Activated CD8-positive, alpha-beta memory T cell treated with anti-CD3 and anti-CD28 coated beads, Interleukin-2, amount 50 U/mL, for 48 hours (primary cell): ENCODE measurements around the gene FOXJ1.

Experiments used
- DNase-seq: peaks from one replicate; pipeline ENCODE4 v3.0.0-alpha.2; 2020

The FOXJ1 gene

GRCh38 chr17:76139801-76140660, 1.0 kb downstream of the FOXJ1 start:
- DNase-seq, result peak; percentile 72

GRCh38 chr17:76138896-76139752, 1.9 kb downstream of the FOXJ1 start:
- no peak for DNase-seq

GRCh38 chr17:76138234-76138895, 2.7 kb downstream of the FOXJ1 start:
- no peak for DNase-seq

GRCh38 chr17:76137351-76138233, 3.5 kb downstream of the FOXJ1 start:
- no peak for DNase-seq

GRCh38 chr17:76137001-76137350, 4.1 kb downstream of the FOXJ1 start:
- DNase-seq, result no peak

GRCh38 chr17:76136276-76137000, 4.6 kb downstream of the FOXJ1 start:
- DNase-seq, result no peak

GRCh38 chr17:76135810-76136188, 5.2 kb downstream of the FOXJ1 start:
- DNase-seq, result no peak

GRCh38 chr17:76134911-76135809, 5.9 kb downstream of the FOXJ1 start:
- DNase-seq, result peak; percentile 54

- DNase-seq, result no peak
Measured at GRCh38 chr17:76132574-76133338, 8.3 kb downstream of the FOXJ1 start.

GRCh38 chr17:76131692-76132573, 9.1 kb downstream of the FOXJ1 start:
- DNase-seq, result no peak

- no peak for DNase-seq
Measured at GRCh38 chr17:76131051-76131691, 9.9 kb downstream of the FOXJ1 start.

GRCh38 chr17:76130473-76130872, 10.6 kb downstream of the FOXJ1 start:
- DNase-seq, result no peak

- no peak for DNase-seq
Measured at GRCh38 chr17:76125922-76126321, 15.1 kb downstream of the FOXJ1 start.

- no peak for DNase-seq
Measured at GRCh38 chr17:76125391-76125675, 15.7 kb downstream of the FOXJ1 start.

- DNase-seq, result no peak
Measured at GRCh38 chr17:76124582-76125390, 16.3 kb downstream of the FOXJ1 start.

GRCh38 chr17:76123749-76124581, 17.1 kb downstream of the FOXJ1 start:
- DNase-seq, result no peak

GRCh38 chr17:76123191-76123499, 17.9 kb downstream of the FOXJ1 start:
- no peak for DNase-seq
